Right ventricle myocardium superior (tissue), 1 donor: ENCODE results near the gene ATP13A2. TPM values are rescaled to one million over a fixed set of nuclear protein-coding genes. Genes with fewer than 3 reads are reported as not detected.
A peak's percentile ranks its signal among the peaks of the same experiment; 100 is the strongest.

Experiments used
- ATAC-seq: fragments of 200-7000 bp; cut with Tn5 transposase; one replicate; pipeline ENCODE4 v1.9.1; 2020; ENCODE audit warnings: mild to moderate bottlenecking; ENCODE audit not compliant: poor library complexity
- DNase-seq: peaks from one replicate; pipeline ENCODE4 v3.0.0-alpha.2; 2020
- intact Hi-C: fragments of 100-400 bp; cut with DNase I; formaldehyde crosslinking; loops from one replicate; pipeline ENCODE4 v1.11.2; 2022
- total RNA-seq: library from RNA; stranded (reverse); fragmentation: NEBNext Ultra II Directional; extraction: Animal tissue kit (Norgen Biotek cat#: 25700); gene quantifications from one replicate; pipeline ENCODE4 v1.2.1, GENCODE V29; 2021
- donor health status: DM: no; HTN: yes; CAD: no; lungs with severe emphysema.

The ATP13A2 gene
- total RNA-seq, 1 donor from 2014 or later, result 15.6 TPM

DNA sequence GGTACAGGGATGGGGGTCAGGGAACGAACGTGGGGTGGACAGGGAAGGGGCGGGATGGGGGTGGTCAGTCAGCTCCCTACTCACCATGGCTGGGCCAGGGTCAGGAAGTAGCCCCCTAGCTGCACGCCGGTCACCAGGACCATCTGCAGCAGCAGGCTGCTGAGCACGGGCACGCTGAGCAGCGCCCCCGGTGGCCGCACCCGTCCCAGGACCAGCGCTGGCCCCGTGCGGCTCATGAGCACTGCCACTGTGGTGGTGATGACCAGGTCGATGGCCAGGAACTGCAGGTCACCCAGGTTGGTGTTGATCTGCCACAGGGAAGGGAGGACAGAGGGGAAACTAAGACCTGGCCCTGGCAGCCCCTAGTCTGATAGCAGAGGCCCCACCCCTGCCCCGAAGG, 24.8 kb downstream of the ATP13A2 start:
- no peak for DNase-seq
- ATAC-seq, result no peak
- intact Hi-C loops, result no loop called here

DNA sequence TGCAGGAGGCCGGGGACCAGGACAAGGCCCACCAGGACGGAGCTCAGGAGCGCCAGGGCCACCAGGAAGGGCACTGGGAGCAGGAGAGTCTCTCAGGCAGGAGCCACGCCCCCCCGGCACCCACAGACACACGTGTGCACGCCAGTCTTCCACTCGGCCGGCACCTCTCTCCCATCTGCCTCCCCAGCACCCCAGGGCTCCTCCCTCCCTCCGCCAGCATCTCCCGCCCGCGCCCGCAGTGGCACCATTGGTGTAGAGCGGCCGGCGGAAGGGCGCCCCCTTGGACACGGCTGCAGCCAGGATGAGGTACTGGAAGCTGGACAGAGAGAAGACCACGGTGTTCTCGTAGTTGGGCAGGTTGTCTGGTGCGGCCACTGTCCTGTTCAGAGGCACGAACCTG, 25.2 kb downstream of the ATP13A2 start:
- DNase-seq (no peak), ATAC-seq (no peak)
- intact Hi-C loops, result no loop called here

DNA sequence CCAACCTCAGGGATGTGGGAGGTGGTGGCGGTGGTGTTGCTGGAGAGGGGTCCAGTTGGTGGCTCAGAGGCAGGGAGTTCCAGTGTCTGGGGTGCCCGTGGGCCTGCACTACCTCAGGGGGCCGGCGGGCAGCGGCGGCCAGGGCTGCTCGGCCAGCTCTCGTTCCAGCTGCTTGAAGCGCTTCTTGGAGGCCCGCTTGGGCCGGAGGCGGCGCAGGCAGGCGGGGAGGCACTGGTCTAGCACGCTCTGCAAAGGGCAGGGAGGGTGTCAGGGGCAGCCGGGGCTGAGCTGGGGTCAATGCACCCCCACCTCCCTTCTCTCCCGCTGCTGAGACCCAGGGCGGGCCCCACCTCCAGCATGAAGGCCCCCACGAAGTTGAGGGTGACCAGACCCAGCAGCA, 25.6 kb downstream of the ATP13A2 start:
- ATAC-seq (no peak), DNase-seq (no peak)
- intact Hi-C loops, result no loop called here

DNA sequence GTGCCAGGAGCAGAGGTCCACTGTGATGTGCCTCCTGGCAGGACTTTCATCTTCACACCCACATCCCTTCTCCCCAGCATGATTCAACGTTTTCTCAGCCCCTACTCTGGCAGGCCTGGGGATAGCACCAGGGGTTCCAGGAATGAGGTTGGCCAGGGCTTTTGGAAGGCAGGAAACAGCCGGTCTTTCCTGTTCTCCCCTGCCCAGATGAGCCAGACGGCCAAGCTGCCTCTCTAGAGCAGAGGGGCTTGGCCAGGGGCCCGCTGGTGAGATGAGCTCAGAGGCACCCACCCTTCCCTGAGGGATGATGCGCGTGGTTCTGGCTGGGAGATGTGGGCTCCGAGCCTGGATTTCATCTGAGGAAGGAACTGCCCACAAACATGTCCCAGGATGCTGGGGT, 27.0 kb downstream of the ATP13A2 start:
- ATAC-seq (peak; percentile 57), DNase-seq (peak; percentile 85)
- intact Hi-C loops, result no loop called here

DNA sequence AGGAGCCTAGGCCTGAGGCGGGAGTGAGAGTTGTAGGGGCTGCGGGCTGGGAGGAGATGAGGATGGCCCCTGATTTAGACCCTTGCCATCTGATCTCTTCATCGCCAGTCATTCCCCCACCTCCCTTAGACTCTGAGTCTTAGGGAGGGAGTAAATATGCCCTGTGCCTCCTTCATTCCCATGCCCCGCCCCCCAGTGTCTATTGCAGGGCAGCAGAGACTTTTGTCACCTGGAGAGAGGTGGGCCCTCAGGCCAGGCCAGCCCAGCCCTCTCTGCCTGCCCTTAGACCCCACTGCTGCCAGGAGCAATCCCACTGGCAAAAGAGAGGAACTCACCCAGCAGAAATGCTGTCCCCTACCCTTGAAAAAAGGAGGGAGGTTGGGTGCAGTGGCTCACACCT, 28.1 kb downstream of the ATP13A2 start:
- DNase-seq (no peak), ATAC-seq (no peak)
- intact Hi-C loops, result no loop called here

DNA sequence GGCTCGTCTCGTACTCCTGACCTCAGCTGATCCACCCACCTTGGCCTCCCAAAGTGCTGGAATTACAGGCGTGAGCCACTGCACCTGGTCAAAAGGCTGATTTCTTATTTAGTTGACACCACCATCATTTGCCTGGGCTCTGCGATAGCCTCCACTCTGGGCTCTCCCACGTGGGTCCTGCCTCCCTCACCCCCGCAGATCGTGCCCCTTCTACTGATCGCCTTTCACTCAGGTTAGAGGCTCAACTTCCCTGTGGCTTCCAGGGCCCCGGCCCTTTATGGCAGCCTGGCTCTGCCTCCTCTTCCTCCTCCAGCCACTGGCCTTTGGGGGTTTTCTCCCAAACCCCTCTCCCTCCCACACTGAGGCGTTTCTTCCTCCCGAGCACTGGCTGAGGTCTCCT, 28.8 kb downstream of the ATP13A2 start:
- intact Hi-C loops, result no loop called here

DNA sequence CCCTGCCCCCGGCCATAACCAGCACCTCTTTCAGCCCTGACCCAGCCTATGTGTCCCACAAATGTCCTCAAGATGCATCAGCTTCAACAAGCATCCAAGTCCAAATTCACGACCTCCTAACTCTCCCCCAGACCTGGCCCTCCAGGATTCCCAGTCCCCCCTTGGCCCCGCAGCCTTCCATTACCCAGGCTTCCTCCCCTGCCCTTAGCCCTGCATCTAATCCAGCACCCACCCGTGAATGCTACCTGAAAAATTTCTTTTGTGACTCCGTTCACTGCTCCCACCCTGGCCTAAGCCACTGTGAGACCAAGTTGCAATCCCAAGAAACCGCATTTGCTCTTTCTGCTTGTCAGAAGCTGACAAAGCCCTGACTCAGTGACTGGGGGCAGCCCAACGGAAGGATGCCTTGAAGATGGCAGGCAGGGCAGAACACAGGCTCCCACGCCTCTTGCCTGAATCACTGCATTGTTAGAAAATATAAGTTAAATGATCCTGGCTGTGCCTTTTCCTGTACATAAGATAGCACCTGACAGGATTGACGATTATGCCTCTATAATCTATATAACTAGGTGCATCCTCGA, 30.4 kb downstream of the ATP13A2 start:
- ATAC-seq, result no peak

More for the DNA sequence above, 28.8 kb downstream of the ATP13A2 start:
- ATAC-seq, result no peak
- DNase-seq, result no peak

DNA sequence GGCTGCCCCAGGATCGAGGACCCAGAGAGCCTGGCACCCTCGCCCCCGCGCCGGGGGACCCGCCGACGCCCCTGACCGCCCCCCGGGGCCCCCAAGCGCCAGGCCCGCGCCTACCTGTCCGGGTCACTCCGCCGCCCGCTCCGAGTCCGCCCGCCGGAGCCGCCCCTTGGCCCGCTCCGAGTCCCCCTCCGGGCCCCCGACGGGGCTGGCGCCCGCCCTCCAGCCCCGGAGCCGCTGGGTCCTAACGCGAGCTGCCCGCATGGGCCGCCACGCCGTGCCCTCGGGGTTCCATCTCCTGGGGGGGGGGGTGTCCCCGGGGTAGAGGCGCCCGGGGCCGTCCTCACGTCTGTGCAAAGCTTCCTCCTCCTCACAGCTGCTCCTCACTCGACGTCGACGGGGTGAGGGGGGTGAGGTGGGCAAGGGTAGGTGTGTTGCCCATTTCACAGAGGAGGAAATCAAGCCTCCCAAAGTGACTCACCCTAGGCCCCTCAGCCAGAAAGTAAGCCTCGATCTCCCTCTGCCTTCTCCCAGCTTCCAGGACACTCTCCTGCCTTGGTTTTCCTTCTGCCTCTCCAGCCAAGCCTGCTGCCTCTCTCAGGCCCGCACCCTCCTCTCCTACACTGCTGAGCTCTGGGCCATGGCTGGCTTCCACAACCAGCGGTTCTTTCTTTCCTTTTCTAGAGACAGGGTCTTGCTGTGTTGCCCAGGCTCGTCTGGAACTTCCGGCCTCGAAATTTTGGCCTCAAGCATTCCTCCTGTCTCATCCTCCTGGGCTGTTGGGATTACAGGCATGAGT, 31.1 kb downstream of the ATP13A2 start, which contains the start of gene MFAP2:
Gene MFAP2 (minus strand): TSS at position 148 of the 796 bp plus-strand sequence. CDS start 2,347 bp downstream, outside the sequence.
- no peak for DNase-seq
- intact Hi-C loops, result no loop called here
- ATAC-seq, result peak; percentile 31

More for the DNA sequence above, 30.4 kb downstream of the ATP13A2 start:
- DNase-seq, result no peak
- intact Hi-C loops, result no loop called here

DNA sequence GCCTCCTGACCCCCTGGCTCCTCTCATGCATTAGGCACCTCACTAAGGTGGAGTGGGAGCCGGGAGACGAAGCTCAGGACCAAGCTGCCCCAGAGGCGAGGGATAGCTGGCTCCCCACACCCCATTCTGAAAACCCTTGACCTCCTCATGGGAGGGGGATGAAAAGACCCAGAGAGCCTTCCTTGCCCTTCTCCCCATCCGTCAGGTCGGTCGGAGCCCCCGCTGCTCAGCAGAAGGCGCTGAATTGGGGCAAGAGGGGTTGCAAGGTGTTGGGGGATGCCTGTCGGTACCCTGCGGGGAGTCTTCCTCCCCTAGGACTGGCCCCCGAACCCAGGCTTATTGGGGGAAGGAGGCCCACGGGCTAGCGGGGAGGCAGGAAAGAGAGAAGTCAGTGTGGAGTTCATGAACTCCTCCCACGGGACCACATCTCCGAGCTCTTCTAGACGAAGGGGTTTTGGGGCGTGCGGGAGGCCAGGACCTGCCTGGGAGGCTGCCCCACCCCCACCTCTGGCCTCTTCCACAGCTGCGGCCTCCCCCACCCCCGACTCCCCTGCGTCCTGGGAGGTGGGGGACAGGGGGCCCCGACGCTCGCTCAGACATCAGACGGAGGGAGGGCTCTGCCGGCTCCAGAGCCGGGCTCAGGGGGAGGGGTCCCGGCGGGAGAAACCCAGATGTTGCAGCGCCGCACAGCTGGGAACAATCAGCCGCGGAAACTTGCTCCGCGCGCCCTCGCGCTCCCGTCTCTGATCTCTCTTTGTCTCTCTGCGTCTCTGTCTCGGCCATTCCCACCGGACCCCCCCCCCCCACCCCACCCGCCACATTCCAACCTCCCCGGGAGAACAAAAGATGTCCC, 32.0 kb downstream of the ATP13A2 start:
- DNase-seq, result peak; percentile 58
- peak; percentile 20 for ATAC-seq
- intact Hi-C loops, result no loop called here

DNA sequence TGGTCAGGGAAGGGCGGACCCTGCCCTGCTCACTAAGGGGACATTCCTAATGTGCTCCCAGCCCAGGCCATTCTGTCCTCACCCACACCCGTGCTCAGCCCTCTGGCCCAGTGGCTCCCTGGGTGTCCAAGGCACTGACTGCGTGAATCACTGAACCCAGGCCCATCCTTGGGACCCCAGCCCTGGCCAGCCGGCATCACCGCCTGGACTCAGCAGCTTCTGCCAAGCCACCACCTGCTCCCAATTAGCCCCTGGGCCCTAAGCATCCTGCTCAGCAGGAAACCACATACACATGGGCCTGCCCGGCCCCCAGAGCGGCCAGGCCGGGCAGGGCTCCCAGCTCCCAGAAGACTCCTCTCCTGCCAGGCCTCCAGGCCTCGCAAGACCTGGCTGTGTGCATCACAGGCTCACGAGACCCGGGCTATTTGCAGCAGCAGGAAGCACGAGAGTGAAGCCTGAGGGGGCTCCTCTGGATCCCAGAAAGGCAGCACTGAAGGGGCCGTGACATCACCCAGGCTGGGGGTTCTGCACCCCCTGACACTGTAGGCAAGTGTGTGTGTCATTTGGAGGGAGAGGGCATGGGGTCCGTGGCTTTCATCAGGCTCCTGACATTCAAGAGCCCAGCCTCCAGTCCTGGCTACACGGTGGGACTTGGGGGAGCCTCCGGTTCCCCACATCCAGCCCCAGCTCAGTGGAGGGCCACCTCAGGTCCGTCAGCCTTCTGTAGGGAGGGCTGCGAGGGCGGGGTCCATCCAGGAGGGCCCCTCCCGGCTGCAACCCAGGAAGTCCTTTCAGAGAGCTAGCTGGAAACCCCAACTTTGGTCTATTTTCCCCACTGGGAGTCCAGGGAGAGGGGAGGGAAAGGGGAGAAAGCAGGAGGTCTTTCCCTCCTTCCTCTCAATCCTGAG, 32.9 kb downstream of the ATP13A2 start:
- intact Hi-C loops, result no loop called here
- DNase-seq (peak; percentile 57), ATAC-seq (peak; percentile 70)

DNA sequence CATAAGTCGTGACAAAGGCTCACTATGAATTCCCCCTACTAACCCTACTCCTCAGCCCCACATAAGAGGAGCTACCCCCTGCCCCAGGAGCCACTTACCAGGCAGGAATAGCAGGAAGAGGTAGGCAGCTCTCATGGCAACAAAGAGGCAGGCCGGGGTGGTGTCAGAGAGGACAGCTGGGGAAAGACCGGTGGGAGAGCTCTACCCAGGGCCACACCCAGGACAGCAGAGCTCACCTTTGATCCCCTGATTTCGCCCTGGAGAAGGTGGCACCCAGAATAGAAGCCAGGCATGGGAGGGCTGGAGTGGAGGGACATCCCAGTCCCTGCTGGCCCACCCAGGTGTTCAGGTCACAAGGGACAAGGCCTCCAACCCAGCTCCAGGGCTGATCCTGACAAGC, 33.6 kb downstream of the ATP13A2 start:
- intact Hi-C loops, result no loop called here
- ATAC-seq, result no peak
- no peak for DNase-seq

DNA sequence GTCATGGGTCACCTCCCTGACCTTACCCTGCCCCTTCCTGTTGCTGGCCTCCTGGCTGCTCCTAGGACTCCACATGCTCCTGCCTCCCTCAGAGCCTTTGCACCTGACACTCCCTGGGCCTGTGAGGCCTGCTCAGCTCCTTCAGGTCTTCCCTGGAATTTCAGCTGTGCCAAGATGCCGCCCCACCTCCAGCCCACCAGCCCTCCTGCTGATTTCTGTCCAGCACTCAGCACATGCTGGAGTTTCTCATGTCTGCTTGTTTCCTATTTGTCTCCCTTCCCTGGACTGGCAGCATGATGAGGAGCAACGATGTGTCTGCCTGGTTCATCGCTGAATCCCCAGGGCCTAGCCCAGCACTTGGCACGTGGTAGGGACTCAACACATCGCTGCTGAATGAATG, 34.4 kb downstream of the ATP13A2 start:
- DNase-seq, result no peak

DNA sequence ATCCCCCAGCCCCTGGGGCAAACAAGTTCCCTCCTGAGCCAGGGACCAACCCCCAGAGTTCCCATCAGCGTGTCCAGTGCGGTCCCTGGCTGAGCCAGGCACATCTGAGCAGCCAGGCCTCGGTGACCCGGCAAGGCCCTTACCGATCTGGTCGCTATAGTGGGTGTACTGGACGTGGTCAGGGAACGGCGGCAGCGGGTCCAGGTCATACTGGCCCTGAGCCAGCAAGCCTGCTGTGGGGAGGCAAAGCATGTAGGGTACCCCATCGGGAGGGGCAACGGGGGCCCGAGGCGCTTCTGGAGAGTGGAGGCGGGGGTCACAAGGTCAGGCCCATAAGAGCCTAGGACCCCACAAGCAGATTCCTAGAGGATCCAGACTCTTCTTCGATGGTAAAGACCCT, 34.8 kb downstream of the ATP13A2 start:
- intact Hi-C loops, result no loop called here
- no peak for ATAC-seq
- DNase-seq, result no peak

More for the DNA sequence above, 34.4 kb downstream of the ATP13A2 start:
- intact Hi-C loops, result no loop called here
- no peak for ATAC-seq

DNA sequence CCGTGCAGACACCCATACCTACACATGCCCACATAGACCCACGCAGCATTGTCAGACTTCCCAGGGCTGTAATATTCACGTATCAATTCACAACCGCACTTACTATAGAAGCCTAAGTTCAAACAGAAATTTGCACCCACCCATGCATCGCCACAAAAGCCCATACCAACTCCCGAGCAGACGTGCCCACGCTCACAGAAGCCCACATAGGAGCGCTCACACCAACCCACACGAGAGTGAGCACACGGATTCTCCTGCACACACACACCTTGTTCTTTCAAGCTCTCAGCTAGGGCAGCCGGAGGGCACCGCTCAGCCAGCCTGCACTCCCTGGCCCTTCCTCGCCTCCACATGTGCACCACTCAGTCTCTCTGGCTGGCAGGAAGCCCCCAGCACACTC, 35.9 kb downstream of the ATP13A2 start:
- ATAC-seq, result no peak
- intact Hi-C loops, result no loop called here
- no peak for DNase-seq

DNA sequence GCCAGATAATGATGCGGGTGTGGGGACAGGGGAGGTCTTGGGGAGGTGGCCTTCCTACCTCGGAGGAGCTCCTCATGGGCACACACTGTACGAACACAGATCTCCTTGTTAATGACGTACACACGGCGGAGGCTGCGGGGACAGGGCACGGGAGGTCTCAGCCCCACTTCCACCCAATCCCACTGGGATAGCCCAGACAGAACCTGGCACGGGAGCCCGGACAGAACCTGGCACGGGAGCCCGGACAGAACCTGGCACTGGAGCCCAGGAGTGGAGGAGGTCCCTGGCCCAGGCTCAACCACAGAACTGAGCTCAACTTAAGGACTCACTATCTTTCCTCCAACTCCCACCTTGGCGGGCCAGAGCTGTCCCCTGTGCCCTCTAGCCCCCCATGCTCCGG, 36.5 kb downstream of the ATP13A2 start:
- ATAC-seq (no peak), DNase-seq (no peak)
- intact Hi-C loops, result no loop called here

DNA sequence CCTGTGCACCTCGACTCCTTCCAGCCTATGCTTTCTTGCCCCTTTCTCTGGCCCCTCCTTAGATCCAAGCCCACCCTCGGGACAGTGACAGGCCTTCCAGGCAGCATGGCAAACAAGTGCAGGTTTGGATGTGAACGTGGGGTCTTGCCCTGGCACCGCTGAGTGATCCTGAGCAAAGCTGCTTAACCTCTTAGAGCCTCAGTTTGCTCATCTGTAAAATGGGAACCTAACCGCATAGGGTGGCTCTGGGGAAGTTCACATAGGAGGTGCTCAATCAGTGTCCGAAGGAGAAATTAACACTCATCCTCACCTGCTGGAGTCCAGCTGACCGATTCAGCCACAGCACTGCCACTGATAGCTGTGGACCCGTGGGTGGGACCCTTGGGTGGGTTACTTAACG, 38.5 kb downstream of the ATP13A2 start:
- intact Hi-C loops, result no loop called here
- ATAC-seq (no peak), DNase-seq (no peak)

DNA sequence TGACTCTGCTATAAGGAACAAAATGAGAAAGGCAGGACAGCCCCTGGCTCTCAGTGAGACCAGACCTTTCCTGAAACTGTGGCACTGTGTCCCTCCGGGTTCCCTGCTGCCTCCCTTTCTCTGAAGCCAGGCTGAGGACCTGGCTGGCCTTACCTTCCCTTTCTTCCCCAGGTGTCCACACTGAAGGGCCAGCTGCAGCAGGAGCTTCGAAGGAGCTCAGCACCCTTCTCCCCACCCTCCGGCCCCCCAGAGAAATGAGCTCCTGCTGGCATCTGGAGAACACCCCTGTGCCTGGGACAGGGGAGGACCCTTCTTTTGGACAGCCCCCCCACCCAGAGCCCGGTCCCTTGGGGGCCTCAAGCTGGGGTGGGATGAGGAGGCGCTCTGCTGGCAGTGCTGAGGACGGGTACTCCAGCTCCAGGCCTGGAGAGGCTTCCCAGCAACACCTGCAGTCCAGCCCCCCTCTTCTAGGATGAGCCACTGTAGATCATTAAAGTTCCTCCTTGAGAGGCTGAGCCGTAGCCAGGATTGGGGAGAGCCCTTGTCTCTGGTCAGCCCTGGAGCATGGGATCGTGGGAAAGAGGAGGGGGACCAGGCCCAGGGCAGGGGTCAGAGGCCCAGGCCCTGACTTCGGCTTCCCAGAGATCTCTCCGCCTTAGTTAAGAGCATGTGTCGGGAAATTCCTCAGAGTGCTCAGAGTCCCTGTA, 39.4 kb downstream of the ATP13A2 start:
- ATAC-seq, result no peak
- intact Hi-C loops, result no loop called here

More for the DNA sequence above, 39.4 kb downstream of the ATP13A2 start:
- DNase-seq, result no peak
